Stimulated activated naive B cell treated with anti-CD40 and anti-IgM and Interleukin-4, amounts not matched to agents 10 μg/mL and 1 μg/mL and 100 μg/mL, for 72 hours (primary cell): ENCODE data around the gene CHSY3.

Source experiments
- ATAC-seq, 2 donors: fragments of 150-1000 bp; cut with Tn5 transposase; replicated peaks; 2 replicates each; pipeline ENCODE4 v1.10.0; 2021; ENCODE audit warnings: moderate library complexity in 1 of 2
- DNase-seq: peaks from one replicate; pipeline ENCODE4 v3.0.0; 2021
- H3K27ac Mint-ChIP-seq: one replicate; pipeline ENCODE4 v1.8.0; 2022; ENCODE audit warnings: mild to moderate bottlenecking, mixed read lengths
- H3K27me3 Mint-ChIP-seq, 2 donors: one replicate each; pipeline ENCODE4 v1.8.0; 2022; ENCODE audit warnings: mixed read lengths in 2 of 2
- H3K36me3 Mint-ChIP-seq, 2 donors: one replicate each; pipeline ENCODE4 v1.8.0; 2022; ENCODE audit warnings: mixed read lengths in 2 of 2, mild to moderate bottlenecking in 1 of 2
- H3K4me1 Mint-ChIP-seq, 2 donors: one replicate each; pipeline ENCODE4 v1.8.0; 2022; ENCODE audit warnings: mixed read lengths in 2 of 2, mild to moderate bottlenecking in 1 of 2
- H3K4me3 Mint-ChIP-seq, 2 donors: one replicate each; pipeline ENCODE4 v1.8.0; 2022; ENCODE audit warnings: mild to moderate bottlenecking in 2 of 2, mixed read lengths in 2 of 2, moderate library complexity in 1 of 2
- H3K9me3 Mint-ChIP-seq, 2 donors: one replicate each; pipeline ENCODE4 v1.8.0; 2022; ENCODE audit warnings: mixed read lengths in 2 of 2, mild to moderate bottlenecking in 1 of 2

Gene CHSY3

GRCh38 chr5:130234816-130235215 lies 330.6 kb downstream of the CHSY3 start:
- H3K27ac Mint-ChIP-seq, result no peak overlapping the region
- DNase-seq (no peak), ATAC-seq (no peak)
- H3K4me3 Mint-ChIP-seq, result no peak overlapping the region
- no peaks in the 10 kb centered on the region for H3K27me3 Mint-ChIP-seq
- H3K9me3 Mint-ChIP-seq, result peaks cover 0 to 1% of the 10 kb centered on the region in 2 donors
- H3K36me3 Mint-ChIP-seq, result no peaks in the 10 kb centered on the region
- no peaks in the 10 kb centered on the region for H3K4me1 Mint-ChIP-seq
